H1 (cell line): ENCODE results near the gene MYOM1. TPM values are rescaled to one million over a fixed set of nuclear protein-coding genes. Genes with fewer than 3 reads are reported as not detected.

Experiments
- CTCF ChIA-PET: fragments of 300-600 bp; sonication (Branson Sonifier 250); formaldehyde crosslinking; loops from one replicate; lab custom pipeline; 2021; ENCODE audit not compliant: partially characterized antibody; lab: Charles Lee
- POLR2A ChIA-PET: fragments of 300-600 bp; sonication (Branson Sonifier 250); formaldehyde crosslinking; loops from one replicate; lab custom pipeline; 2021; ENCODE audit warnings: inconsistent platforms; ENCODE audit not compliant: partially characterized antibody; lab: Charles Lee
- DNase-seq, 2 experiments: peaks; one replicate each; pipeline versions ENCODE4 v3.0.0 to v3.0.0-alpha.2; 2010 to 2022; ENCODE audit warnings: low spot score in 2 of 2, low read depth in 1 of 2, mixed read lengths in 1 of 2
- FAIRE-seq: peaks from 2 replicates; lab custom pipeline; 2011; peaks lifted over from hg19 to GRCh38; lab: Jason Lieb, UNC
- H2AFZ ChIP-seq: 2 replicates; pipeline ENCODE4 v1.8.1; 2012; ENCODE audit warnings: low read length, inconsistent platforms
- H2AK5ac ChIP-seq: 2 replicates; pipeline ENCODE4 v1.6.1; 2013; ENCODE audit warnings: low read depth, low read length
- H2BK120ac ChIP-seq: replicated peaks from 2 replicates; pipeline ENCODE3; 2013; ENCODE audit warnings: low read depth, low read length, inconsistent platforms
- H2BK12ac ChIP-seq: 2 replicates; pipeline ENCODE4 v1.6.1; 2013; ENCODE audit warnings: low read depth, low read length
- H2BK15ac ChIP-seq: 2 replicates; pipeline ENCODE4 v1.6.1; 2013; ENCODE audit warnings: low read length
- H2BK20ac ChIP-seq: 2 replicates; pipeline ENCODE4 v1.6.1; 2013; ENCODE audit warnings: low read length
- H2BK5ac ChIP-seq: 2 replicates; pipeline ENCODE4 v1.6.1; 2013; ENCODE audit warnings: low read depth, low read length
- H3K14ac ChIP-seq: 2 replicates; pipeline ENCODE4 v1.6.1; 2013; ENCODE audit warnings: inconsistent platforms; ENCODE audit not compliant: insufficient read length
- H3K18ac ChIP-seq: 2 replicates; pipeline ENCODE4 v1.6.1; 2013; ENCODE audit warnings: low read length; ENCODE audit errors: extremely low read depth
- H3K23ac ChIP-seq: 2 replicates; pipeline ENCODE4 v1.6.1; 2013; ENCODE audit warnings: inconsistent platforms; ENCODE audit not compliant: insufficient read length
- H3K23me2 ChIP-seq: 2 replicates; pipeline ENCODE4 v1.6.1; 2013; ENCODE audit warnings: low read depth, low read length
- H3K27ac ChIP-seq: 2 replicates; pipeline ENCODE4 v1.6.1; 2011; ENCODE audit warnings: low read depth, low read length, inconsistent platforms
- H3K27me3 ChIP-seq, 4 experiments: replicated peaks in 1 of 4; 1 replicate in 1 of 4; 2 replicates in 3 of 4; pipeline versions ENCODE4 v1.6.1 to v1.8.1; 2011 to 2013; ENCODE audit warnings: low read length in 3 of 4, mild to moderate bottlenecking in 3 of 4, inconsistent platforms in 2 of 4, mixed read lengths in 2 of 4, moderate library complexity in 1 of 4; ENCODE audit not compliant: control insufficient read depth in 3 of 4, insufficient read depth in 3 of 4; ENCODE audit errors: extremely low read depth in 1 of 4
- H3K36me3 ChIP-seq, 4 experiments: 2 replicates each; pipeline versions ENCODE4 v1.6.1 to v1.8.1; 2011 to 2013; ENCODE audit warnings: mild to moderate bottlenecking in 4 of 4, low read length in 3 of 4, moderate library complexity in 2 of 4, control low read depth in 1 of 4, inconsistent platforms in 1 of 4; ENCODE audit not compliant: insufficient read depth in 4 of 4, control insufficient read depth in 2 of 4
- H3K4ac ChIP-seq: replicated peaks from 2 replicates; pipeline ENCODE3; 2013; ENCODE audit warnings: low read length, low read depth, mixed read lengths, inconsistent platforms; ENCODE audit not compliant: insufficient read length
- H3K4me1 ChIP-seq, 4 experiments: replicated peaks in 1 of 4; 1 replicate in 1 of 4; 2 replicates in 3 of 4; pipeline versions ENCODE4 v1.6.1 to v1.8.1; 2011 to 2013; ENCODE audit warnings: low read length in 3 of 4, inconsistent platforms in 2 of 4, mixed read lengths in 1 of 4; ENCODE audit not compliant: insufficient read depth in 4 of 4, control insufficient read depth in 3 of 4
- H3K4me2 ChIP-seq, 2 experiments: 2 replicates each; pipeline versions ENCODE4 v1.6.1 to v1.8.1; 2011 to 2013; ENCODE audit warnings: low read depth in 2 of 2, low read length in 2 of 2, control low read depth in 1 of 2, inconsistent platforms in 1 of 2, mild to moderate bottlenecking in 1 of 2; ENCODE audit not compliant: insufficient read depth in 1 of 2
- H3K4me3 ChIP-seq, 4 experiments: fragments of 200-600, 300-600 bp in 1 of 4; sonication (generic), shearing (Covaris generic), sonication (Bioruptor Twin) in 1 of 4; 2 replicates each; pipeline versions ENCODE4 v1.5.1 to v1.8.1; 2011 to 2016; ENCODE audit warnings: low read length in 4 of 4, low read depth in 3 of 4, control low read depth in 2 of 4, inconsistent platforms in 2 of 4, mild to moderate bottlenecking in 2 of 4, mixed read lengths in 1 of 4, moderate library complexity in 1 of 4; ENCODE audit not compliant: insufficient read depth in 2 of 4; ENCODE audit errors: extremely low read depth in 1 of 4
- H3K56ac ChIP-seq: replicated peaks from 2 replicates; pipeline ENCODE3; 2013; ENCODE audit warnings: low read depth, mild to moderate bottlenecking, mixed read lengths, low read length, inconsistent platforms; ENCODE audit not compliant: insufficient read length
- H3K79me1 ChIP-seq: 2 replicates; pipeline ENCODE4 v1.6.1; 2013; ENCODE audit warnings: low read depth, low read length, control low read depth
- H3K79me2 ChIP-seq, 2 experiments: 2 replicates each; pipeline versions ENCODE4 v1.6.1 to v1.8.1; 2012 to 2013; ENCODE audit warnings: low read length in 2 of 2, mild to moderate bottlenecking in 2 of 2, inconsistent platforms in 1 of 2; ENCODE audit not compliant: insufficient read depth in 2 of 2, control insufficient read depth in 1 of 2
- H3K9ac ChIP-seq, 4 experiments: replicated peaks in 1 of 4; 1 replicate in 1 of 4; 2 replicates in 3 of 4; pipeline versions ENCODE4 v1.6.1 to v1.8.1; 2011 to 2013; ENCODE audit warnings: low read depth in 3 of 4, low read length in 3 of 4, control low read depth in 2 of 4, mild to moderate bottlenecking in 2 of 4, moderate library complexity in 2 of 4, inconsistent platforms in 1 of 4; ENCODE audit errors: extremely low read depth in 1 of 4
- H3K9me3 ChIP-seq, 2 experiments: 2 replicates each; pipeline versions ENCODE4 v1.6.1 to v1.8.1; 2012 to 2013; ENCODE audit warnings: mild to moderate bottlenecking in 2 of 2, moderate library complexity in 2 of 2, control low read depth in 1 of 2, inconsistent platforms in 1 of 2, low read depth in 1 of 2, low read length in 1 of 2, mixed read lengths in 1 of 2; ENCODE audit not compliant: insufficient read depth in 2 of 2
- H4K20me1 ChIP-seq, 2 experiments: replicated peaks in 1 of 2; 2 replicates each; pipeline versions ENCODE3 to v1.8.1; 2011 to 2013; ENCODE audit warnings: inconsistent platforms in 2 of 2, low read length in 2 of 2, mild to moderate bottlenecking in 1 of 2; ENCODE audit not compliant: insufficient read depth in 2 of 2, control insufficient read depth in 1 of 2
- H4K5ac ChIP-seq: 2 replicates; pipeline ENCODE4 v1.6.1; 2013; ENCODE audit warnings: low read length, low read depth, mixed read lengths, inconsistent platforms; ENCODE audit not compliant: insufficient read length
- H4K8ac ChIP-seq: 2 replicates; pipeline ENCODE4 v1.8.0; 2013; ENCODE audit warnings: mild to moderate bottlenecking, moderate library complexity, low read length, inconsistent platforms; ENCODE audit not compliant: insufficient read depth; ENCODE audit errors: extremely low read depth
- H4K91ac ChIP-seq: replicated peaks from 2 replicates; pipeline ENCODE3; 2013; ENCODE audit warnings: low read length, mixed read lengths, inconsistent platforms; ENCODE audit not compliant: insufficient read length
- EP300 ChIP-seq, 2 experiments: IDR thresholded peaks; 1 replicate in 1 of 2; 2 replicates in 1 of 2; pipeline ENCODE4 v1.6.1; 2011 to 2012; ENCODE audit warnings: low read depth in 2 of 2, low read length in 2 of 2, mild to moderate bottlenecking in 2 of 2, borderline replicate concordance in 1 of 2, inconsistent platforms in 1 of 2, moderate library complexity in 1 of 2
- WGBS, 2 experiments: shearing (Covaris generic) in 1 of 2; methylation state at CpG; one replicate each; pipeline versions ENCODE4 v1.1.6 to v1.1.7; 2013 to 2015; ENCODE audit warnings: low lambda C conversion rate in 2 of 2, mixed read lengths in 2 of 2, inconsistent platforms in 1 of 2, low coverage in 1 of 2, missing lambda C conversion rate in 1 of 2; ENCODE audit not compliant: insufficient replicate concordance in 2 of 2, insufficient coverage in 1 of 2, insufficient read length in 1 of 2; ENCODE audit errors: extremely low coverage in 1 of 2, missing lambda C conversion rate in 1 of 2; 5-methylcytosine and 5-hydroxymethylcytosine counted together
- polyA plus RNA-seq, 7 experiments: library from polyadenylated mRNA; depleted of rRNA in 3 of 7; stranded (reverse) in 5 of 7; unstranded in 2 of 7; fragments of >200 nt in 5 of 7; fragments of 200-250 nt in 2 of 7; gene quantifications; 1 replicate in 5 of 7; 2 replicates in 1 of 7; 4 replicates in 1 of 7; pipeline versions ENCODE4 v1.2.1 to v1.2.3, GENCODE V29; 2011 to 2013; ENCODE audit warnings: missing spikeins in 2 of 7, mixed read lengths in 2 of 7
- total RNA-seq: library from RNA; stranded (reverse); fragmentation: NEBNext Ultra II Directional; extraction: Animal tissue kit (Norgen Biotek cat#: 25700); gene quantifications from 2 replicates; pipeline ENCODE4 v1.2.1, GENCODE V29; 2021

The MYOM1 gene
- total and polyA plus RNA-seq, 2 of the 8 experiments (the other 6 are each of a cell fraction or from before 2014, with no cell fraction given) = 0.06 to 0.32 TPM

DNA sequence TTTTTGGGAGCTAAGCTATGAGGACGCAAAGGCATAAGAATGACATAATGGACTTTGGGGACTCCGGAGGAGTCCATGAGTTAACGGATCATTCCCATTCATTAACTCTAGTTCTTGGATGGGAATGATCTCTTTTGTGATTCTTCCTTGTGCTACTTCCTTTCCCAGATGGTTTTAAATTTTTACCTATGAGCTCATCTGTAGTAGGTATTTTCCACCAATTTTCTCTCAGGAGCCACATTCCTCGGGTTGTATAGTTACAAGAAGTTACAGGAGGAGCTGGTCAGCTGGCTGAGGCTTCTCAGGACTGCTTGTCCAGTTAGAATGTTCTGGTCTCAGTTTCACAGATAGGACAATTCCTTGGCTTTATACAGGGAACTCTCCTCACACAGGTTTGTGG is 164.0 kb downstream of the MYOM1 start:
- no peak overlapping the region for H2BK20ac ChIP-seq
- no peak overlapping the region for H3K23ac ChIP-seq
- no peak overlapping the region for H2BK120ac ChIP-seq
- H3K27me3 ChIP-seq = no peaks in the 10 kb centered on the region
- H3K9me3 ChIP-seq = 0 out of 4 replicates have a peak, but pooled peaks cover 0 to 4% of the 10 kb centered on the region in 2 experiments
- no peak overlapping the region for H2BK5ac ChIP-seq
- H4K91ac ChIP-seq = no peak overlapping the region
- H3K4me3 ChIP-seq = no peak overlapping the region
- no peak overlapping the region for H3K4me2 ChIP-seq
- no peak overlapping the region for H2BK12ac ChIP-seq
- no peak overlapping the region for H2AK5ac ChIP-seq
- no peak overlapping the region for H3K14ac ChIP-seq
- no peaks in the 10 kb centered on the region for H3K79me2 ChIP-seq
- no peaks in the 10 kb centered on the region for H3K79me1 ChIP-seq
- no peaks in the 10 kb centered on the region for H3K36me3 ChIP-seq
- H3K4me1 ChIP-seq = no peaks in the 10 kb centered on the region
- no peak overlapping the region for H4K5ac ChIP-seq
- 81% methylated on average over 4 of the region's 4 CpGs; no CpG with 5 or more reads in 1 of the 2 experiments for WGBS, 2 experiments
- no peak overlapping the region for H2AFZ ChIP-seq
- H4K8ac ChIP-seq = no peak overlapping the region
- TF ChIP-seq EP300 (IDR thresholded peaks at IDR 0.05; ENCODE audit: borderline replicate concordance in 1 of 2, low read depth in 2 of 2, low read length in 2 of 2) = no peak
- ChIA-PET POLR2A (no interaction called here), CTCF (interaction anchor here (0.5 to 2.5 kb wide), 7 partner anchors 13 to 96 kb away, joined by 3 to 6 read pairs (median 3); no protein-coding TSS in a partner anchor)
- no peaks in the 10 kb centered on the region for H4K20me1 ChIP-seq
- H3K18ac ChIP-seq = no peak overlapping the region
- DNase-seq (peak in 1 of 2 experiments; percentile 15), FAIRE-seq (no peak)
- no peak overlapping the region for H3K56ac ChIP-seq
- no peak overlapping the region for H3K27ac ChIP-seq
- no peak overlapping the region for H2BK15ac ChIP-seq
- no peaks in the 10 kb centered on the region for H3K23me2 ChIP-seq
- no peak overlapping the region for H3K9ac ChIP-seq
- H3K4ac ChIP-seq = no peak overlapping the region
